K562 (cell line): Measurements from ENCODE around the gene HS3ST5.

Source experiments
- ARNT ChIP-seq, 2 experiments: fragments of 450-650 bp; IDR thresholded peaks; 2 replicates each; pipeline ENCODE4 v1.6.1; 2016; ENCODE audit warnings: mild to moderate bottlenecking in 1 of 2
- CEBPB ChIP-seq: fragments of 450-650 bp; IDR thresholded peaks from 2 replicates; pipeline ENCODE4 v1.6.1; 2016; ENCODE audit warnings: missing genetic modification characterization, missing compliant biosample characterization
- CEBPZ ChIP-seq: fragments of 150-350 bp; IDR thresholded peaks from 2 replicates; pipeline ENCODE4 v1.6.1; 2014; ENCODE audit warnings: low read depth, mild to moderate bottlenecking, low read length, borderline replicate concordance
- COPS2 ChIP-seq: fragments of 450-650 bp; conservative IDR thresholded peaks from 2 replicates; pipeline ENCODE4 v1.6.1; 2016; ENCODE audit warnings: mild to moderate bottlenecking, moderate library complexity
- CTCF ChIP-seq, 3 experiments: IDR thresholded peaks in 2 of 3; conservative IDR thresholded peaks in 1 of 3; 2 replicates each; pipeline ENCODE4 v1.5.1; 2011 to 2012; ENCODE audit warnings: low read length in 3 of 3, mild to moderate bottlenecking in 3 of 3, control low read depth in 2 of 3, improper control_type of control experiment in 1 of 3, inconsistent platforms in 1 of 3, low read depth in 1 of 3, mixed read lengths in 1 of 3, moderate library complexity in 1 of 3; ENCODE audit not compliant: insufficient read depth in 2 of 3
- MITF ChIP-seq: IDR thresholded peaks from 2 replicates; pipeline ENCODE4 v1.6.1; 2014; ENCODE audit warnings: antibody characterized with exemption
- MYBL2 ChIP-seq, 2 experiments: fragments of 450-650 bp in 1 of 2; sonication (generic) in 1 of 2; formaldehyde crosslinking in 1 of 2; IDR thresholded peaks; 2 replicates each; pipeline versions ENCODE4 v1.6.1 to v1.8.1; 2017 to 2022; ENCODE audit warnings: borderline replicate concordance in 1 of 2, inconsistent platforms in 1 of 2, low read depth in 1 of 2, mild to moderate bottlenecking in 1 of 2, missing genetic modification reagents in 1 of 2, moderate library complexity in 1 of 2
- NCOA1 ChIP-seq: fragments of 450-650 bp; IDR thresholded peaks from 2 replicates; pipeline ENCODE4 v1.6.1; 2016; ENCODE audit warnings: low read depth
- PTRF ChIP-seq: fragments of 450-650 bp; IDR thresholded peaks from 2 replicates; pipeline ENCODE4 v1.6.1; 2016; ENCODE audit warnings: mild to moderate bottlenecking, missing genetic modification characterization, missing compliant biosample characterization
- SIN3A ChIP-seq, 2 experiments: fragments of 150-350 bp in 1 of 2; IDR thresholded peaks; 2 replicates each; pipeline ENCODE4 v1.6.1; 2011 to 2016; ENCODE audit warnings: borderline replicate concordance in 2 of 2, low read depth in 2 of 2, low read length in 2 of 2, mild to moderate bottlenecking in 2 of 2, moderate library complexity in 2 of 2; ENCODE audit not compliant: control insufficient read depth in 1 of 2
- THAP7 ChIP-seq: fragments of 250-450 bp; sonication (Bioruptor Pico); IDR thresholded peaks from 2 replicates; pipeline ENCODE4 v1.5.0; 2021

DNA sequence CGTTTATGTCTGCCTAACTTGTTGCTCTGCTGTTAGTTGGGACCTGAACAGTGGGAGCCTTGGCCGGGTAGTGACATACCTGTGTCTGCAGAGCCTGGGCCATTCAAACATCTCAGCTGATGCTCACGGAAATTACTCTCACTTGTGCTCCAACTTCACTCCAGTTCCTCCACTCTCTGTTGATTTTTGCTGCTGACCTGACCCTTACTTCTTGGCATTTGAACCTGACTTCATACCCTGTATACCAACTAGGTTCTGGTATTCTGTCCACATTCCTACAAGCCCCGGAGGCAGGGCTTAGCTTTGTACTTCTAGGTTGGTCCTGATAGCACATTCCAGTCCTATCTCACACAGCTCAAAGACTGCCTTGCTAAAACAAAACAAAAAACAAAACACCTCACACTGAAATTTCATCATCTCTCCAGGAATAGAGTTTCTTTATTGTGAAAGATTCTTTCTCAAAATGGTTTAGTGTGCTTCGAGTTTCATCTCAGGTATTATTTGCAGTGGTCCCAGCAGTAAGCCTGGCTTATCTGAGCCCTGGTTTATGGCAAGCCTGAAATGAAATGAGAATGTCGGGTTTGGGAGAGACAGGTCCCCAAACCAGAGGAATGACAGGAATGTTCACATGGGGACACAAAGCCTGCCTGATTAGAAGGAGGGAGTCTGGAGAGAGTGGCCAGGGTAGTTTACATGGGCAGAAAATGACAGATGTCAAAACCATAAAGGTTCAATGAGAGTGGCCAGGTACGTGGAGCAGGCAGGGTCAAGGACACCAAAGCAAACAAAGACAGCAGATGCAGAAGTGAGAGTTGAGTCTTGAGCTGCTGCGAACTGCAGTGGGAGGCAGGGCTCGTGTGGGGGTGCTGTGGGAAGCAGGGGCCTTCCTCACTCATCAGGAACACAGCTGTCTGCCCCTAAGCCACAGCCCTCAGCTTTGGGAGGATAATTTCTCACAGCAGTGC lies 197.7 kb downstream of the HS3ST5 start:
- TF ChIP-seq PTRF (tag): no peak
- TF ChIP-seq THAP7: no peak
- TF ChIP-seq CTCF (IDR thresholded peaks at IDR 0.05 in 2 of 3, conservative IDR thresholded peaks at IDR 0.05 in 1 of 3; ENCODE audit: insufficient read depth in 2 of 3, low read depth in 1 of 3, low read length in 3 of 3): no peak
- TF ChIP-seq MYBL2 (IDR thresholded peaks at IDR 0.05; ENCODE audit: low read depth): no peak
- TF ChIP-seq MYBL2 (CRISPR knock-in tag; IDR thresholded peaks at IDR 0.05; ENCODE audit: borderline replicate concordance): no peak
- TF ChIP-seq SIN3A (IDR thresholded peaks at IDR 0.05; ENCODE audit: borderline replicate concordance in 2 of 2, control insufficient read depth in 1 of 2, low read depth in 2 of 2, low read length in 2 of 2): no peak
- no peak for TF ChIP-seq COPS2
- no peak for TF ChIP-seq CEBPB (tag)
- TF ChIP-seq NCOA1: no peak
- TF ChIP-seq MITF: no peak
- TF ChIP-seq ARNT (IDR thresholded peaks at IDR 0.05): no peak
- no peak for TF ChIP-seq CEBPZ
